K562 (cell line): ENCODE data around the gene UBE2I. TPM values are rescaled to one million over a fixed set of nuclear protein-coding genes. Genes with fewer than 3 reads are reported as not detected.

ENCODE experiments used
- C11orf30 ChIP-seq: fragments of 450-650 bp; IDR thresholded peaks from 2 replicates; pipeline ENCODE4 v1.6.1; 2016; ENCODE audit warnings: low read depth, mild to moderate bottlenecking
- CHD4 ChIP-seq: fragments of 200-600 bp; sonication (generic); IDR thresholded peaks from 3 replicates; pipeline ENCODE4 v1.6.1; 2012; ENCODE audit warnings: low read depth, mild to moderate bottlenecking, mixed read lengths, low read length, inconsistent platforms; ENCODE audit not compliant: insufficient read depth, insufficient replicate concordance, poor library complexity, severe bottlenecking
- DPF2 ChIP-seq: fragments of 450-650 bp; IDR thresholded peaks from 2 replicates; pipeline ENCODE4 v1.6.1; 2016
- GTF2A2 ChIP-seq: IDR thresholded peaks from 2 replicates; pipeline ENCODE4 v1.6.1; 2016; ENCODE audit warnings: mild to moderate bottlenecking, missing genetic modification characterization, missing compliant biosample characterization
- HNRNPUL1 ChIP-seq: fragments of 200-400 bp; formaldehyde crosslinking; IDR thresholded peaks from 2 replicates; pipeline ENCODE4 v1.6.1; 2017; ENCODE audit warnings: low read length
- ILK ChIP-seq: fragments of 450-650 bp; IDR thresholded peaks from 2 replicates; pipeline ENCODE4 v1.6.1; 2016; ENCODE audit warnings: missing genetic modification characterization, low read depth, mild to moderate bottlenecking, missing compliant biosample characterization, moderate library complexity, borderline replicate concordance
- KLF13 ChIP-seq: fragments of 450-650 bp; IDR thresholded peaks from 2 replicates; pipeline ENCODE4 v1.6.1; 2016; ENCODE audit warnings: missing genetic modification characterization, low read depth, mild to moderate bottlenecking, missing compliant biosample characterization, moderate library complexity, borderline replicate concordance
- LEF1 ChIP-seq: fragments of 450-650 bp; IDR thresholded peaks from 2 replicates; pipeline ENCODE4 v1.6.1; 2016; ENCODE audit warnings: mild to moderate bottlenecking
- MYC ChIP-seq, 2 experiments: fragments of 250-450 bp in 1 of 2; sonication (Bioruptor Pico) in 1 of 2; IDR thresholded peaks; 2 replicates each; pipeline versions ENCODE4 v1.5.1 to v1.6.1; 2012 to 2021; ENCODE audit warnings: low read depth in 2 of 2, borderline replicate concordance in 1 of 2, improper control_type of control experiment in 1 of 2, low read length in 1 of 2, mild to moderate bottlenecking in 1 of 2, moderate library complexity in 1 of 2
- NFATC3 ChIP-seq: fragments of 450-650 bp; IDR thresholded peaks from 2 replicates; pipeline ENCODE4 v1.6.1; 2017; ENCODE audit warnings: mild to moderate bottlenecking
- SMAD4 ChIP-seq: fragments of 250-450 bp; sonication (Bioruptor Pico); conservative IDR thresholded peaks from 2 replicates; pipeline ENCODE4 v1.8.0; 2021; ENCODE audit warnings: inconsistent platforms, mild to moderate bottlenecking, moderate library complexity
- TEAD2 ChIP-seq: fragments of 450-650 bp; IDR thresholded peaks from 2 replicates; pipeline ENCODE4 v1.6.1; 2016; ENCODE audit warnings: missing genetic modification characterization, control low read depth, missing compliant biosample characterization
- VEZF1 ChIP-seq: fragments of 200-800 bp; sonication (Bioruptor generic); IDR thresholded peaks from 2 replicates; pipeline ENCODE4 v1.6.1; 2017; ENCODE audit warnings: missing genetic modification characterization, missing compliant biosample characterization
- ZNF174 ChIP-seq: fragments of 250-450 bp; sonication (Bioruptor Pico); IDR thresholded peaks from 2 replicates; pipeline ENCODE4 v1.4.0; 2020; ENCODE audit warnings: mild to moderate bottlenecking
- ZNF184 ChIP-seq: sonication (generic); formaldehyde crosslinking; IDR thresholded peaks from 2 replicates; pipeline ENCODE4 v1.5.0; 2020; ENCODE audit warnings: missing genetic modification reagents
- ZNF583 ChIP-seq: fragments of 250-450 bp; sonication (Bioruptor Pico); IDR thresholded peaks from 2 replicates; pipeline ENCODE4 v1.4.0; 2020
- polyA plus RNA-seq, 8 experiments: library from polyadenylated mRNA; depleted of rRNA in 4 of 8; stranded (reverse) in 5 of 8; unstranded in 3 of 8; fragments of >200 nt; fragmentation: Nextera tagmentation in 2 of 8; fragmentation: Illumina TruSeq in 1 of 8; extraction: Ambion mirVana in 2 of 8; extraction: Trizol in 1 of 8; gene quantifications; 2 replicates each; pipeline versions ENCODE4 v1.2.1 to v1.2.3, GENCODE V29; 2011 to 2014; ENCODE audit warnings: inconsistent platforms in 1 of 8, missing spikeins in 1 of 8
- total RNA-seq, 7 experiments: library from RNA; depleted of rRNA in 6 of 7; stranded (reverse); fragments of >200 nt in 6 of 7; fragmentation: Illumina TruSeq in 2 of 7; extraction: Trizol in 2 of 7; gene quantifications; 2 replicates each; pipeline versions ENCODE4 v1.2.1 to v1.2.3, GENCODE V29; 2011 to 2021; ENCODE audit warnings: low replicate concordance in 1 of 7
- TF ChIP-seq, protein P1 (sequence below): sonication (generic); formaldehyde crosslinking; IDR thresholded peaks from 2 replicates; pipeline ENCODE4 v1.8.0; 2022; ENCODE audit warnings: missing genetic modification reagents, mild to moderate bottlenecking, moderate library complexity, borderline replicate concordance

The UBE2I gene
- total and polyA plus RNA-seq, 9 of the 15 experiments (the other 6 are each of a cell fraction or from before 2014, with no cell fraction given), result 36.6 to 254 (median 104) TPM

DNA sequence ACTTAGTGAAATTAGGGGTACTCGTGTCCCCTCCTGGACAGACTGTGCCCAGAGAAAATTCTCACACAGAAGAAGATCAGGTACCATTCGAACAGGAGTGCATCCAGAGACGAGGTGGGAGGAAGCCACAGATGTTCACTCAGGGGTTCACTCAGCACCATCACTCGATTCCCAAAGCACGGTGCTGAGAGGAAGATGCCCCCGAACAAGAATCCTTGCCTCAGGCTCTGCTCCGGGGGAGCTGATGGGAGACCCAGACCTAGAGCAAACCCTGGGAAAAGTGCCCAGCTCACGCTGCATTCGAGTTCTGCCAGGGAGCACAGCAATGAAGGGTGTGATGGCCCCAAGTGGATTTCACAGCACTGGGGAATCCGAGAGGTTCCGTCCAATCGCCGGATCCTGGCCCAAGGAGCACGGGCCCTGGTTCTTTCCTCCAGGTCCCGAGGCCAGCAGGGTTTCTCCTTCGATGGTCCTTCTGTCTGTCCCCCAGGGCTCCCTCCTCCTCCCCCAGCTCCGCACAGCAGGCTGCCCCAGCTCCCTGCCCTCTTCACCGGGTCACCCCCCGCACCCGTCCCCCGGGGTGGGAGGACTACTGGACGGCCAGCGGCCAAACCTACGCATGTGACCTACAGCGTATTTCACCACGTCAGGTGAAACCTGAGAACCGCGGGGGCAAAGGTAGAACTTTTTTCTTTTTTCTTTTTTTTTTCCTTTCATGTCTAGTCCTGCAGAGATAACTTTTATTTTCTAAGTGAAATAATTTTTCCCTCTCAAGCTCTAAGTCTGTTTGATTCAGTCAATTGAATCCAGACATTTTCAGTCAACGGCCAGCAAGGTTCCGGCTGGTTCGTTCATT is 10.2 kb upstream of the UBE2I start (continued):
- TF ChIP-seq C11orf30 (no peak; the same call in 1 of the 2 replicates), SMAD4 (CRISPR knock-in tag) (0 out of 2 replicates have a peak, but pooled peaks have one; percentile 27), KLF13 (tag) (no peak), LEF1 (peak; percentile 48; the same call in 1 of the 2 replicates), ZNF184 (CRISPR knock-in tag) (no peak), NFATC3 (no peak), ZNF583 (CRISPR knock-in tag) (no peak), VEZF1 (CRISPR knock-in tag) (peak; percentile 96), MYC (IDR thresholded peaks at IDR 0.05; ENCODE audit: low read depth, low read length) (0 out of 2 replicates have a peak, but pooled peaks have one; percentile 35), MYC (CRISPR knock-in tag; IDR thresholded peaks at IDR 0.05; ENCODE audit: borderline replicate concordance, low read depth) (no peak), DPF2 (no peak), ZNF174 (CRISPR knock-in tag) (no peak), GTF2A2 (tag) (no peak), ILK (tag) (no peak), HNRNPUL1 (no peak), CHD4 (no peak), TEAD2 (tag) (no peak)
- TF ChIP-seq, protein P1, sequence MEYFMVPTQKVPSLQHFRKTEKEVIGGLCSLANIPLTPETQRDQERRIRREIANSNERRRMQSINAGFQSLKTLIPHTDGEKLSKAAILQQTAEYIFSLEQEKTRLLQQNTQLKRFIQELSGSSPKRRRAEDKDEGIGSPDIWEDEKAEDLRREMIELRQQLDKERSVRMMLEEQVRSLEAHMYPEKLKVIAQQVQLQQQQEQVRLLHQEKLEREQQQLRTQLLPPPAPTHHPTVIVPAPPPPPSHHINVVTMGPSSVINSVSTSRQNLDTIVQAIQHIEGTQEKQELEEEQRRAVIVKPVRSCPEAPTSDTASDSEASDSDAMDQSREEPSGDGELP (CRISPR knock-in tag), result peak; percentile 46; the same call in 1 of the 2 replicates
